SJCRH30 (cell line): ENCODE measurements around the gene HNRNPH2. TPM values are rescaled to one million over a fixed set of nuclear protein-coding genes. Genes with fewer than 3 reads are reported as not detected.
A peak's percentile ranks its signal among the peaks of the same experiment; 100 is the strongest.

Experiments used
- DNase-seq, 2 experiments: peaks; one replicate each; pipeline ENCODE4 v3.0.0-alpha.2; 2015 to 2020
- H3K27ac ChIP-seq: fragments of 250-450 bp; sonication (Bioruptor Pico); 2 replicates; pipeline ENCODE4 v1.5.1; 2020; ENCODE audit warnings: mild to moderate bottlenecking, moderate library complexity
- H3K27me3 ChIP-seq: fragments of 250-450 bp; sonication (Bioruptor Pico); 2 replicates; pipeline ENCODE4 v1.5.1; 2020; ENCODE audit warnings: mild to moderate bottlenecking, moderate library complexity
- H3K36me3 ChIP-seq: fragments of 250-450 bp; sonication (Bioruptor Pico); 2 replicates; pipeline ENCODE4 v1.5.1; 2020; ENCODE audit warnings: mild to moderate bottlenecking, moderate library complexity
- H3K4me1 ChIP-seq: fragments of 250-450 bp; sonication (Bioruptor Pico); 2 replicates; pipeline ENCODE4 v1.5.1; 2020; ENCODE audit warnings: mild to moderate bottlenecking, moderate library complexity
- H3K4me3 ChIP-seq: fragments of 250-450 bp; sonication (Bioruptor Pico); 2 replicates; pipeline ENCODE4 v1.5.1; 2020; ENCODE audit warnings: mild to moderate bottlenecking, moderate library complexity
- H3K9me3 ChIP-seq: fragments of 250-450 bp; sonication (Bioruptor Pico); replicated peaks from 2 replicates; pipeline ENCODE4 v1.5.1; 2020; ENCODE audit warnings: mild to moderate bottlenecking, moderate library complexity
- total RNA-seq: library from RNA; depleted of rRNA; stranded (reverse); fragments of >200 nt; shearing (Covaris generic); gene quantifications from 2 replicates; pipeline ENCODE4 v1.2.3, GENCODE V29; 2014

Gene HNRNPH2
- total RNA-seq, 1 experiment from 2014 or later = 82.4 TPM

GRCh38 chrX:101415180-101416145, 7.4 kb downstream of the HNRNPH2 start:
- Histone ChIP-seq H3K27me3 (no peaks in the 10 kb centered on the region), H3K36me3 (0 out of 2 replicates have a peak, but pooled peaks cover 5% of the 10 kb centered on the region), H3K27ac (no peak overlapping the region), H3K9me3 (no peaks in the 10 kb centered on the region), H3K4me1 (no peaks in the 10 kb centered on the region), H3K4me3 (no peak overlapping the region)
- peak; percentile 34 to 84 for DNase-seq

- no peak for DNase-seq
- Histone ChIP-seq H3K9me3 (no peaks in the 10 kb centered on the region), H3K27me3 (no peaks in the 10 kb centered on the region), H3K36me3 (0 out of 2 replicates have a peak, but pooled peaks cover 5% of the 10 kb centered on the region), H3K4me1 (no peaks in the 10 kb centered on the region), H3K27ac (no peak overlapping the region), H3K4me3 (no peak overlapping the region)
Measured at GRCh38 chrX:101416691-101417090, 8.7 kb downstream of the HNRNPH2 start.

- no peaks in the 10 kb centered on the region for H3K9me3 ChIP-seq
- peak overlapping the region; percentile 93; the same call in 1 of the 2 replicates for H3K27ac ChIP-seq
- H3K4me1 ChIP-seq = no peaks in the 10 kb centered on the region
- peak overlapping the region; percentile 84 for H3K4me3 ChIP-seq
- DNase-seq = no peak
- H3K27me3 ChIP-seq = no peaks in the 10 kb centered on the region
- H3K36me3 ChIP-seq = 0 out of 2 replicates have a peak, but pooled peaks cover 3% of the 10 kb centered on the region
Measured at GRCh38 chrX:101417190-101417589, 9.2 kb downstream of the HNRNPH2 start.

- Histone ChIP-seq H3K27ac (peak overlapping the region; percentile 93), H3K4me1 (no peaks in the 10 kb centered on the region), H3K36me3 (0 out of 2 replicates have a peak, but pooled peaks cover 2% of the 10 kb centered on the region), H3K9me3 (no peaks in the 10 kb centered on the region), H3K4me3 (peak overlapping the region; percentile 84), H3K27me3 (no peaks in the 10 kb centered on the region)
- peak; percentile 81 to 83 for DNase-seq
Measured at GRCh38 chrX:101417981-101418841, 10.2 kb downstream of the HNRNPH2 start.

- H3K27ac ChIP-seq = no peak overlapping the region
- no peaks in the 10 kb centered on the region for H3K9me3 ChIP-seq
- H3K36me3 ChIP-seq = no peaks in the 10 kb centered on the region
- H3K4me3 ChIP-seq = no peak overlapping the region
- no peak for DNase-seq
- no peaks in the 10 kb centered on the region for H3K4me1 ChIP-seq
- H3K27me3 ChIP-seq = no peaks in the 10 kb centered on the region
Measured at GRCh38 chrX:101419489-101419888, 11.5 kb downstream of the HNRNPH2 start.

- no peak overlapping the region for H3K4me3 ChIP-seq
- no peak overlapping the region for H3K27ac ChIP-seq
- H3K9me3 ChIP-seq = peaks cover 3% of the 10 kb centered on the region; the same call in 1 of the 2 replicates
- no peak for DNase-seq
- H3K36me3 ChIP-seq = peaks cover 13% of the 10 kb centered on the region
- H3K4me1 ChIP-seq = no peaks in the 10 kb centered on the region
- H3K27me3 ChIP-seq = no peaks in the 10 kb centered on the region
Measured at GRCh38 chrX:101427954-101428353, 19.9 kb downstream of the HNRNPH2 start.

GRCh38 chrX:101429934-101430333, 21.9 kb downstream of the HNRNPH2 start:
- peaks cover 13% of the 10 kb centered on the region for H3K36me3 ChIP-seq
- no peaks in the 10 kb centered on the region for H3K4me1 ChIP-seq
- no peaks in the 10 kb centered on the region for H3K27me3 ChIP-seq
- H3K9me3 ChIP-seq = peaks cover 3% of the 10 kb centered on the region; the same call in 1 of the 2 replicates
- H3K27ac ChIP-seq = no peak overlapping the region
- DNase-seq = no peak
- H3K4me3 ChIP-seq = no peak overlapping the region

- Histone ChIP-seq H3K36me3 (peaks cover 13% of the 10 kb centered on the region), H3K4me1 (no peaks in the 10 kb centered on the region), H3K4me3 (no peak overlapping the region), H3K27me3 (no peaks in the 10 kb centered on the region), H3K27ac (no peak overlapping the region), H3K9me3 (peaks cover 3% of the 10 kb centered on the region; the same call in 1 of the 2 replicates)
- no peak for DNase-seq
Measured at GRCh38 chrX:101430457-101431078, 22.5 kb downstream of the HNRNPH2 start.

GRCh38 chrX:101442085-101442484, 34.1 kb downstream of the HNRNPH2 start:
- H3K36me3 ChIP-seq = peaks cover 3% of the 10 kb centered on the region; the same call in 1 of the 2 replicates
- no peak overlapping the region for H3K27ac ChIP-seq
- no peak for DNase-seq
- no peaks in the 10 kb centered on the region for H3K4me1 ChIP-seq
- no peak overlapping the region for H3K4me3 ChIP-seq
- H3K9me3 ChIP-seq = no peaks in the 10 kb centered on the region
- H3K27me3 ChIP-seq = no peaks in the 10 kb centered on the region

- H3K27ac ChIP-seq = no peak overlapping the region
- H3K27me3 ChIP-seq = no peaks in the 10 kb centered on the region
- no peak for DNase-seq
- H3K4me3 ChIP-seq = no peak overlapping the region
- H3K36me3 ChIP-seq = no peaks in the 10 kb centered on the region
- no peaks in the 10 kb centered on the region; the same call in 1 of the 2 replicates for H3K9me3 ChIP-seq
- H3K4me1 ChIP-seq = no peaks in the 10 kb centered on the region
Measured at GRCh38 chrX:101449279-101449678, 41.3 kb downstream of the HNRNPH2 start.

- Histone ChIP-seq H3K4me1 (no peaks in the 10 kb centered on the region), H3K27me3 (no peaks in the 10 kb centered on the region), H3K4me3 (no peak overlapping the region), H3K27ac (no peak overlapping the region), H3K9me3 (no peaks in the 10 kb centered on the region; the same call in 1 of the 2 replicates), H3K36me3 (no peaks in the 10 kb centered on the region)
- no peak for DNase-seq
Measured at GRCh38 chrX:101450085-101450484, 42.1 kb downstream of the HNRNPH2 start.

GRCh38 chrX:101450961-101451360, 42.9 kb downstream of the HNRNPH2 start:
- DNase-seq = no peak

GRCh38 chrX:101452056-101452455, 44.0 kb downstream of the HNRNPH2 start:
- Histone ChIP-seq H3K9me3 (no peaks in the 10 kb centered on the region; the same call in 1 of the 2 replicates), H3K27ac (no peak overlapping the region), H3K36me3 (no peaks in the 10 kb centered on the region), H3K4me3 (no peak overlapping the region), H3K4me1 (no peaks in the 10 kb centered on the region), H3K27me3 (no peaks in the 10 kb centered on the region)
- no peak for DNase-seq

More at GRCh38 chrX:101450961-101451360, 42.9 kb downstream of the HNRNPH2 start:
- no peaks in the 10 kb centered on the region for H3K4me1 ChIP-seq
- H3K27me3 ChIP-seq = no peaks in the 10 kb centered on the region
- no peak overlapping the region for H3K27ac ChIP-seq
- no peaks in the 10 kb centered on the region for H3K36me3 ChIP-seq
- H3K9me3 ChIP-seq = no peaks in the 10 kb centered on the region; the same call in 1 of the 2 replicates
- H3K4me3 ChIP-seq = no peak overlapping the region

- Histone ChIP-seq H3K4me3 (no peak overlapping the region), H3K27me3 (no peaks in the 10 kb centered on the region), H3K4me1 (no peaks in the 10 kb centered on the region), H3K27ac (no peak overlapping the region), H3K36me3 (no peaks in the 10 kb centered on the region), H3K9me3 (no peaks in the 10 kb centered on the region)
- DNase-seq = no peak
Measured at GRCh38 chrX:101460669-101461068, 52.6 kb downstream of the HNRNPH2 start.
